ENCODE measurements around the gene FGR. TPM values are rescaled to one million over a fixed set of nuclear protein-coding genes. Genes with fewer than 3 reads are reported as not detected.
"Not testable (repeated sequence)": the region's sequence is repeated elsewhere in the genome, so short reads cannot be mapped to it uniquely, and the experiment has no call there.

The FGR gene
- total RNA-seq, 2 experiments from 2014 or later, result not detected

DNA sequence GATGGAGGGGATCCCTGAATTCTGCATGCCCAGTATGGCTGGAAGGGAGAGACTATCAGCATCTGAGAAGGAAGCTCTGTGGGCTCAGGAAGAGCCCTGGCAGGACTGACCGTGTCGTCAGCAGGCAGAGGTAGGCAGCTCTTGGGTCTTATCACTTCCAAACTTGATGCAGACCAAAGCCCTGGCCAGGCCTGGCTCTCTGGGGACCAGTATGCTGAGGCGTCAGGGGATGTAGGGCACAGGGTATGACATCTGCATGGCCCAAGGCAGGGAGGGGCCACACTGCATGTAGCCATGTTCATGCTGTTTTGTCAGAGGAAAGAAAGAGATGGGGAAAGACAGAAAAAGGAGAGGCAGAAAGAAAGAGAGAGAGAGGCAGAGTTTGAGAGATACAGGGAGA lies 6.3 kb downstream of the FGR start:
- CTCF ChIA-PET, result interaction anchor here (1.2 to 1.6 kb wide), 4 partner anchors 10 to 21 kb away, joined by 3 to 8 read pairs (median 5); no protein-coding TSS in a partner anchor
- H3K4me3 Mint-ChIP-seq, result no peak overlapping the region
- no peak for DNase-seq
- H3K27ac Mint-ChIP-seq, result no peak overlapping the region
- H3K4me1 Mint-ChIP-seq, result peaks cover 52% of the 10 kb centered on the region
- POLR2A ChIA-PET, result interaction anchor here (0.6 kb wide), 1 partner anchor 42 kb away, joined by 3 read pairs; no protein-coding TSS in a partner anchor
- H3K9me3 Mint-ChIP-seq, result no peaks in the 10 kb centered on the region
- peaks cover 10% of the 10 kb centered on the region for H3K27me3 Mint-ChIP-seq
- H3K36me3 Mint-ChIP-seq (ENCODE audit: low read depth), result no peaks in the 10 kb centered on the region

DNA sequence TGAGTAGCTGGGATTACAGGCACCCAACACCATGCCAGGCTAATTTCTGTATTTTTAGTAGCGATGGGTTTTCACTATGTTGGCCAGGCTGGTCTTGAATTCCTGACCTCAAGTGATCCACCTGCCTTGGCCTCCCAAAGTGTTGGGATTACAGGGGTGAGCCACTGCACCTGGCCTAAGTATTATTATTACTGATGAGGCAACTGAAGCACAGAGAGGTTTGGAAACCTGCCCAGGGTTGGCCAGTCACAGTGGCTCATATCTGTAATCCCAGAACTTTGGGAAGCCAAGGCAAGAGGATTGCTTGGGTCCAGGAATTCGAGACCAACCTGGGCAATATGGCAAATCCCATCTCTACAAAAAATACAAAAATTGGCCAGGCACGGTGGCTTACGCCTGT lies 7.3 kb downstream of the FGR start:
- not testable (repeated sequence) for H3K27me3 Mint-ChIP-seq

DNA sequence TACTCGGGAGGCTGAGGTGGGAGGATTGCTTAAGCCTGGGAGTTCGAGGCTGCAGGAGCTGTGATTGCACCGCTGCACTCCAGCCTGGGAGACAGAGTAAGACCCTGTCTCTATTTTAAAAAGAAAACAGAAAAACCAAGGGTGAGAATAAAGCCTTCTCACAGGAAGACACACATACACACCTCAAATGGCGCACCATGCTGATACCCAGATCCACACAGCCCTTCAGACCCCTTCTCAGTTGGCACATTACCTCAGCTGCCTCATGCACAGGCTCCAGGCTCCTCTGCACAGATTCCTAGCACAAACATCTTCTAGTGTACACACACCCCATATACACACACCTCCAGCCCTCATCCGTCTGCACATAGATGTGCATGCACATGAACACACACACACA lies 7.9 kb downstream of the FGR start:
- H3K27me3 Mint-ChIP-seq, result peaks cover 10% of the 10 kb centered on the region
- no peaks in the 10 kb centered on the region for H3K36me3 Mint-ChIP-seq (ENCODE audit: low read depth)
- DNase-seq, result no peak
- H3K4me3 Mint-ChIP-seq, result no peak overlapping the region
- H3K27ac Mint-ChIP-seq, result no peak overlapping the region
- CTCF ChIA-PET, result interaction anchor here (0.6 kb wide), 1 partner anchor 35 kb away, joined by 3 read pairs; no protein-coding TSS in a partner anchor
- peaks cover 37% of the 10 kb centered on the region for H3K4me1 Mint-ChIP-seq
- POLR2A ChIA-PET, result no interaction called here
- no peaks in the 10 kb centered on the region for H3K9me3 Mint-ChIP-seq

More for the DNA sequence above, 7.3 kb downstream of the FGR start:
- H3K4me1 Mint-ChIP-seq, result peaks cover 43% of the 10 kb centered on the region
- POLR2A ChIA-PET; H3K36me3 Mint-ChIP-seq (ENCODE audit: low read depth); H3K27ac Mint-ChIP-seq; H3K4me3 Mint-ChIP-seq; DNase-seq; H3K9me3 Mint-ChIP-seq: not testable (repeated sequence)
- CTCF ChIA-PET, result interaction anchor here (0.7 to 1.2 kb wide), 2 partner anchors 15 to 200 kb away, joined by 3 to 4 read pairs; no protein-coding TSS in a partner anchor

GRCh38 chr1:27626031-27626935 lies 8.7 kb downstream of the FGR start:
- POLR2A ChIA-PET, result no interaction called here
- no peak overlapping the region for H3K27ac Mint-ChIP-seq
- peaks cover 10% of the 10 kb centered on the region for H3K27me3 Mint-ChIP-seq
- no peak for DNase-seq
- H3K4me3 Mint-ChIP-seq, result no peak overlapping the region
- H3K4me1 Mint-ChIP-seq, result peaks cover 30% of the 10 kb centered on the region
- CTCF ChIA-PET, result interaction anchor here (0.5 to 0.6 kb wide), 2 partner anchors 24 to 35 kb away, joined by 3 read pairs; no protein-coding TSS in a partner anchor
- H3K9me3 Mint-ChIP-seq, result no peaks in the 10 kb centered on the region
- no peaks in the 10 kb centered on the region for H3K36me3 Mint-ChIP-seq (ENCODE audit: low read depth)

- Mint-ChIP-seq H3K9me3 (no peaks in the 10 kb centered on the region), H3K4me1 (peaks cover 18% of the 10 kb centered on the region), H3K4me3 (no peak overlapping the region), H3K36me3 (ENCODE audit: low read depth) (no peaks in the 10 kb centered on the region), H3K27me3 (peaks cover 6% of the 10 kb centered on the region), H3K27ac (no peak overlapping the region)
- CTCF ChIA-PET, result interaction anchor here (0.6 to 1.1 kb wide), 2 partner anchors 19 to 25 kb away, joined by 3 to 5 read pairs; no protein-coding TSS in a partner anchor
- POLR2A ChIA-PET, result no interaction called here
- no peak for DNase-seq
Measured at GRCh38 chr1:27624467-27625178, 10.4 kb downstream of the FGR start.

- CTCF ChIA-PET, result interaction anchor here (1.0 to 3.6 kb wide), 2 partner anchors 13 to 53 kb away, joined by 3 to 18 read pairs; no protein-coding TSS in a partner anchor
- H3K4me1 Mint-ChIP-seq, result peaks cover 16% of the 10 kb centered on the region
- POLR2A ChIA-PET, result no interaction called here
- no peak for DNase-seq
- H3K27me3 Mint-ChIP-seq, result no peaks in the 10 kb centered on the region
- H3K36me3 Mint-ChIP-seq (ENCODE audit: low read depth), result no peaks in the 10 kb centered on the region
- no peaks in the 10 kb centered on the region for H3K9me3 Mint-ChIP-seq
- no peak overlapping the region for H3K27ac Mint-ChIP-seq
- no peak overlapping the region for H3K4me3 Mint-ChIP-seq
Measured at GRCh38 chr1:27623327-27624212, 11.4 kb downstream of the FGR start.

- peaks cover 21% of the 10 kb centered on the region for H3K4me1 Mint-ChIP-seq
- no peak for DNase-seq
- H3K36me3 Mint-ChIP-seq (ENCODE audit: low read depth), result no peaks in the 10 kb centered on the region
- ChIA-PET CTCF (interaction anchor here (1.0 to 3.6 kb wide), 2 partner anchors 13 to 52 kb away, joined by 3 to 18 read pairs; no protein-coding TSS in a partner anchor), POLR2A (no interaction called here)
- no peaks in the 10 kb centered on the region for H3K27me3 Mint-ChIP-seq
- H3K4me3 Mint-ChIP-seq, result no peak overlapping the region
- H3K27ac Mint-ChIP-seq, result no peak overlapping the region
- H3K9me3 Mint-ChIP-seq, result no peaks in the 10 kb centered on the region
Measured at GRCh38 chr1:27622828-27623227, 12.2 kb downstream of the FGR start.

DNA sequence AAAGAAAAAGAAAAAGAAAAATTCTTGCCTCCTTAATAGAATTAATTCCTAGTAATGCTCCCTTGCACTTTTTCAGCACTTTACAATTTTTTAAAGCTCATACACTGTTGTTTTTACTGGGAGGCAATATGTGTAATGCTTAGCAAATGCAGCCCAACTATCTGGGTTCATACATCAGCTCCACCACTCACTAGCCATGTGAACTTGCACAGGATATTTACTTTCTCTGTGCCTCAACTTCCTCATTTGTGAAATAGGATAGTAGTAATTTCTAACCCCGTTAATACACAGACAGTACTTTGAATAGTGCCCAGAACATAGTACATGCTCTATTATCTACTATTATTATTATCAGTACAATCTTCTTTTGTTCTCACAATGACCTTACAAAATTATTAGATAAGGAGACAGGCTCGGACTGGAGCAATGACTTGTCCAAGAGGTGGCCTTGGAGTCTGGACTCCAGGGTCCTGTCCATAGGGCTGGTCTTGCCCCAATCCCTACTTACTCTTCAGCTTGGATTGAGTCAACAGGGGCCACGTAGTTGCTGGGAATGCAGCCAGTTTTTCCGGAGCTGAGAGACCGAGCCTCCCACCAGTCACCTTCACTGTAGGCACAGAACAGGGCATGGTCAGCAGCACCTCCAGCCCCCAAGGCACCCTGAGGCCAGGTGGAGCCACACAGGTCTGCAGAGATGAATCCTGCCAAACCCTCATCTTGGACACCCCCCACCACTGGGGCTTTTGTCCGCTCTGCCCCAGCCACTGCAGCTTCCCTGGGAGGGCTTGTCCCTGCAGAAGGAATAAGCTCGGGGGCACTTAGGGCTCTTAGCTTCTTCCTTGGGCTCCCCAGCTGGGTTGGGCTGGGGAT lies 13.7 kb downstream of the FGR start:
- no peaks in the 10 kb centered on the region for H3K36me3 Mint-ChIP-seq (ENCODE audit: low read depth)
- no peaks in the 10 kb centered on the region for H3K27me3 Mint-ChIP-seq
- H3K4me1 Mint-ChIP-seq, result peaks cover 32% of the 10 kb centered on the region
- H3K27ac Mint-ChIP-seq, result peak overlapping the region; percentile 25
- ChIA-PET POLR2A (no interaction called here), CTCF (interaction anchor here (0.5 to 3.6 kb wide), 7 partner anchors 11 to 624 kb away, joined by 3 to 18 read pairs (median 5); partner anchors contain the start of gene IFI6)
- no peak for DNase-seq
- H3K9me3 Mint-ChIP-seq, result no peaks in the 10 kb centered on the region
- H3K4me3 Mint-ChIP-seq, result no peak overlapping the region

- H3K4me1 Mint-ChIP-seq, result peaks cover 38% of the 10 kb centered on the region
- not testable (repeated sequence) for H3K4me3 Mint-ChIP-seq
Measured at GRCh38 chr1:27619782-27620438, 15.1 kb downstream of the FGR start.

GRCh38 chr1:27618341-27619082 lies 16.5 kb downstream of the FGR start:
- Mint-ChIP-seq H3K36me3 (ENCODE audit: low read depth) (no peaks in the 10 kb centered on the region), H3K27ac (peak overlapping the region; percentile 90), H3K4me3 (peak overlapping the region; percentile 20), H3K9me3 (no peaks in the 10 kb centered on the region), H3K27me3 (no peaks in the 10 kb centered on the region), H3K4me1 (peaks cover 48% of the 10 kb centered on the region)
- CTCF ChIA-PET, result interaction anchor here (0.9 to 2.6 kb wide), 5 partner anchors 10 to 107 kb away, joined by 3 to 8 read pairs (median 4); no protein-coding TSS in a partner anchor
- POLR2A ChIA-PET, result no interaction called here
- DNase-seq, result peak; percentile 73

More at GRCh38 chr1:27619782-27620438, 15.1 kb downstream of the FGR start:
- H3K9me3 Mint-ChIP-seq; DNase-seq; H3K27ac Mint-ChIP-seq; H3K27me3 Mint-ChIP-seq; H3K36me3 Mint-ChIP-seq (ENCODE audit: low read depth); POLR2A ChIA-PET: not testable (repeated sequence)
- CTCF ChIA-PET, result interaction anchor here (1.0 to 3.6 kb wide), 6 partner anchors 9 to 52 kb away, joined by 3 to 18 read pairs (median 4); partner anchors contain the start of gene IFI6

All from activated CD4-positive, alpha-beta T cell treated with anti-CD3 and anti-CD28 coated beads, Interleukin-2, amount 10 ng/mL, durations not matched to agents 7 days and 5 days (primary cell).